Neural cell (in vitro differentiated cells): ENCODE results near the gene SDC3.

Experiments used
- CTCF ChIP-seq: fragments of 450-650 bp; IDR thresholded peaks from 2 replicates; pipeline ENCODE4 v1.5.1; 2014; ENCODE audit warnings: antibody characterized with exemption, mild to moderate bottlenecking, moderate library complexity; ENCODE audit not compliant: poor library complexity, severe bottlenecking
- EP300 ChIP-seq: fragments of 450-650 bp; conservative IDR thresholded peaks from 2 replicates; pipeline ENCODE4 v1.6.1; 2014; ENCODE audit warnings: antibody characterized with exemption, mild to moderate bottlenecking, moderate library complexity; ENCODE audit not compliant: poor library complexity, severe bottlenecking
- EZH2 ChIP-seq: fragments of 200-600, 300-800 bp; shearing (Covaris generic), sonication (generic); IDR thresholded peaks from 2 replicates; pipeline ENCODE4 v1.6.1; 2014; ENCODE audit warnings: antibody characterized with exemption, low read length, borderline replicate concordance, mild to moderate bottlenecking; ENCODE audit not compliant: insufficient read depth, poor library complexity, severe bottlenecking
- RAD21 ChIP-seq: fragments of 450-650 bp; conservative IDR thresholded peaks from 2 replicates; pipeline ENCODE4 v1.6.1; 2014; ENCODE audit warnings: antibody characterized with exemption, mild to moderate bottlenecking, moderate library complexity
- REST ChIP-seq: IDR thresholded peaks from 2 replicates; pipeline ENCODE4 v1.6.1; 2012; ENCODE audit warnings: borderline replicate concordance

- TF ChIP-seq CTCF (no peak), EP300 (no peak), EZH2 (no peak), REST (no peak), RAD21 (no peak)
Observed at GRCh38 chr1:30920827-30921226, 12.3 kb upstream of the SDC3 start.
